Measurements from ENCODE around the gene CD151. TPM values are rescaled to one million over a fixed set of nuclear protein-coding genes. Genes with fewer than 3 reads are reported as not detected.

Gene CD151
- total and polyA plus RNA-seq, 4 donors: 31.6 to 264 (median 124) TPM

DNA sequence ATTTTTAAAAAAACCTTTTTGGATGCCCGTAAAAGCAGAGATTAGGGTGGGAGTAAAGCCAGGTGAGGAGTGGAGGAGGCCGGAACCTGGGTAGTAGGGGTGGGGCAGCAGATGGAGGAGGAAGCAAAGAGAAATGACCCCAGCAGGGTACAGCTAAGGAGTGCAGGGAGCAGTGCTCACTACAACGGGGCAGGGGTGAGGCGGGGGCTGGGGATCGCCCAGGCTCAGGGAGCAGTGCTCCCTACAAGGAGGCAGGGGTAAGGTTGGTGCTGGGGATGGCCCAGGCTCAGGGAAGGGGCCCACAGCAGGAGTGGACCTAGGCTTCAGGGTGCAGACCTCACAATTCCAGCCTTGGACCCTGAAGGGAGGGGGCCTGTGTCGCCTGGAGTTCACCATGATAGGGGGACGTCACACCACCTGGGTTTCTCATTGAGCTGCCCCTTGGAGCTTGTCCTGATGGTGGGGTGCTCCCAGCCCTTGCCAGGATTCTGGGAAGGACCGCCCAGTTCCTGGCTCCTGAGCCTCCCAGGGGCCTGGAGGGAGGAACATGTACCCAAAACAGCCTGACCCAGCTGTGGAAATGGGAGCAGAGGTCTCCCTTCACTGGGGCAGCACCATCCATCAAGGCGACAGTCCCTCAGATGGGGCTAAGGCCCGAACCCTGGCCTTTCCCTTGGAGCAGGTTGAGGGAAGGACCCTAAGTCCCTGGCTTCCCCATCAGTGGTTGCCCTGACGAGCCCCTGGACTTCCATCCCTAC is 16.9 kb upstream of the CD151 start:
- WGBS: 91% methylated on average over 11 of the region's 11 CpGs
- TF ChIP-seq, protein P1, sequence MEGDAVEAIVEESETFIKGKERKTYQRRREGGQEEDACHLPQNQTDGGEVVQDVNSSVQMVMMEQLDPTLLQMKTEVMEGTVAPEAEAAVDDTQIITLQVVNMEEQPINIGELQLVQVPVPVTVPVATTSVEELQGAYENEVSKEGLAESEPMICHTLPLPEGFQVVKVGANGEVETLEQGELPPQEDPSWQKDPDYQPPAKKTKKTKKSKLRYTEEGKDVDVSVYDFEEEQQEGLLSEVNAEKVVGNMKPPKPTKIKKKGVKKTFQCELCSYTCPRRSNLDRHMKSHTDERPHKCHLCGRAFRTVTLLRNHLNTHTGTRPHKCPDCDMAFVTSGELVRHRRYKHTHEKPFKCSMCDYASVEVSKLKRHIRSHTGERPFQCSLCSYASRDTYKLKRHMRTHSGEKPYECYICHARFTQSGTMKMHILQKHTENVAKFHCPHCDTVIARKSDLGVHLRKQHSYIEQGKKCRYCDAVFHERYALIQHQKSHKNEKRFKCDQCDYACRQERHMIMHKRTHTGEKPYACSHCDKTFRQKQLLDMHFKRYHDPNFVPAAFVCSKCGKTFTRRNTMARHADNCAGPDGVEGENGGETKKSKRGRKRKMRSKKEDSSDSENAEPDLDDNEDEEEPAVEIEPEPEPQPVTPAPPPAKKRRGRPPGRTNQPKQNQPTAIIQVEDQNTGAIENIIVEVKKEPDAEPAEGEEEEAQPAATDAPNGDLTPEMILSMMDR (IDR thresholded peaks at IDR 0.05; ENCODE audit: low read depth, low read length, missing input control): no peak
- no peak for TF ChIP-seq HNF4G (IDR thresholded peaks at IDR 0.05)
- DNase-seq (ENCODE audit: low spot score): no peak
- no peak overlapping the region for H3K9ac ChIP-seq (ENCODE audit: low read depth in 1 of 2, low read length in 2 of 2)
- no peak overlapping the region for H3K27ac ChIP-seq (ENCODE audit: low read depth in 1 of 2, low read length in 2 of 2)
- no peak overlapping the region for H3K4me3 ChIP-seq (ENCODE audit: low read depth in 1 of 3, low read length in 3 of 3)
- H3K9me3 ChIP-seq (ENCODE audit: control insufficient read depth in 4 of 4, low read length in 3 of 4): no peaks in the 10 kb centered on the region
- H3K36me3 ChIP-seq (ENCODE audit: control insufficient read depth in 4 of 4, insufficient read depth in 3 of 4, low read depth in 1 of 4, low read length in 3 of 4): peaks cover 5 to 23% (median 19%) of the 10 kb centered on the region in 4 donors
- H3K4me1 ChIP-seq (ENCODE audit: control insufficient read depth in 4 of 4, insufficient read depth in 4 of 4, low read length in 3 of 4): peaks cover 4 to 27% (median 19%) of the 10 kb centered on the region in 4 donors
- H3K27me3 ChIP-seq (ENCODE audit: control insufficient read depth in 4 of 4, insufficient read depth in 4 of 4, low read length in 3 of 4): no peaks in the 10 kb centered on the region

DNA sequence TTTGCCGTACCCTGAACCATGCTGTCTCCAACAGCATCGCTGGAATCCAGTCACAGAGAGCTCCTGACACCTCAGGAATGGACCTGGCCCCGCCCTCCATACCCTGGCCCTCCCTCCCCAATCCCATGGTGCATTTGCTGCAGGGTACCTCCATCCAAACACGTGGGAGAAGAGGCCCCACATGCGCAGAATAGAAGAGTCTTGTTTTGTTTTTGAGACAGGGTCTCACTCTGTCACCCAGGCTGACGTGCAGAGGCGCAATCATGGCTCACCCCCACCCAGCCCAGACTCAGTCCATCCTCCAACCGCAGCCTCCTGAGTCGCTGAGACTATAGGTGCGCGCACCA is 16.3 kb upstream of the CD151 start:
- peaks cover 3 to 23% (median 18%) of the 10 kb centered on the region in 4 donors for H3K36me3 ChIP-seq (ENCODE audit: control insufficient read depth in 4 of 4, insufficient read depth in 3 of 4, low read depth in 1 of 4, low read length in 3 of 4)

More for the DNA sequence above, 16.3 kb upstream of the CD151 start:
- Histone ChIP-seq H3K27me3 (ENCODE audit: control insufficient read depth in 4 of 4, insufficient read depth in 4 of 4, low read length in 3 of 4) (no peaks in the 10 kb centered on the region), H3K4me3 (ENCODE audit: low read depth in 1 of 3, low read length in 3 of 3) (no peak overlapping the region), H3K27ac (ENCODE audit: low read depth in 1 of 2, low read length in 2 of 2) (no peak overlapping the region), H3K9me3 (ENCODE audit: control insufficient read depth in 4 of 4, low read length in 3 of 4) (no peaks in the 10 kb centered on the region), H3K9ac (ENCODE audit: low read depth in 1 of 2, low read length in 2 of 2) (no peak overlapping the region), H3K4me1 (ENCODE audit: control insufficient read depth in 4 of 4, insufficient read depth in 4 of 4, low read length in 3 of 4) (peaks cover 4 to 27% (median 18%) of the 10 kb centered on the region in 4 donors)
- WGBS: 84% methylated on average over 11 of the region's 11 CpGs
- no peak for DNase-seq (ENCODE audit: low spot score)
- TF ChIP-seq, protein P2, sequence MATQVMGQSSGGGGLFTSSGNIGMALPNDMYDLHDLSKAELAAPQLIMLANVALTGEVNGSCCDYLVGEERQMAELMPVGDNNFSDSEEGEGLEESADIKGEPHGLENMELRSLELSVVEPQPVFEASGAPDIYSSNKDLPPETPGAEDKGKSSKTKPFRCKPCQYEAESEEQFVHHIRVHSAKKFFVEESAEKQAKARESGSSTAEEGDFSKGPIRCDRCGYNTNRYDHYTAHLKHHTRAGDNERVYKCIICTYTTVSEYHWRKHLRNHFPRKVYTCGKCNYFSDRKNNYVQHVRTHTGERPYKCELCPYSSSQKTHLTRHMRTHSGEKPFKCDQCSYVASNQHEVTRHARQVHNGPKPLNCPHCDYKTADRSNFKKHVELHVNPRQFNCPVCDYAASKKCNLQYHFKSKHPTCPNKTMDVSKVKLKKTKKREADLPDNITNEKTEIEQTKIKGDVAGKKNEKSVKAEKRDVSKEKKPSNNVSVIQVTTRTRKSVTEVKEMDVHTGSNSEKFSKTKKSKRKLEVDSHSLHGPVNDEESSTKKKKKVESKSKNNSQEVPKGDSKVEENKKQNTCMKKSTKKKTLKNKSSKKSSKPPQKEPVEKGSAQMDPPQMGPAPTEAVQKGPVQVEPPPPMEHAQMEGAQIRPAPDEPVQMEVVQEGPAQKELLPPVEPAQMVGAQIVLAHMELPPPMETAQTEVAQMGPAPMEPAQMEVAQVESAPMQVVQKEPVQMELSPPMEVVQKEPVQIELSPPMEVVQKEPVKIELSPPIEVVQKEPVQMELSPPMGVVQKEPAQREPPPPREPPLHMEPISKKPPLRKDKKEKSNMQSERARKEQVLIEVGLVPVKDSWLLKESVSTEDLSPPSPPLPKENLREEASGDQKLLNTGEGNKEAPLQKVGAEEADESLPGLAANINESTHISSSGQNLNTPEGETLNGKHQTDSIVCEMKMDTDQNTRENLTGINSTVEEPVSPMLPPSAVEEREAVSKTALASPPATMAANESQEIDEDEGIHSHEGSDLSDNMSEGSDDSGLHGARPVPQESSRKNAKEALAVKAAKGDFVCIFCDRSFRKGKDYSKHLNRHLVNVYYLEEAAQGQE (IDR thresholded peaks at IDR 0.05): no peak
- TF ChIP-seq, protein P3, sequence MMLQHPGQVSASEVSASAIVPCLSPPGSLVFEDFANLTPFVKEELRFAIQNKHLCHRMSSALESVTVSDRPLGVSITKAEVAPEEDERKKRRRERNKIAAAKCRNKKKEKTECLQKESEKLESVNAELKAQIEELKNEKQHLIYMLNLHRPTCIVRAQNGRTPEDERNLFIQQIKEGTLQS (IDR thresholded peaks at IDR 0.05): no peak
- TF ChIP-seq HNF4G (IDR thresholded peaks at IDR 0.05) (no peak), RAD21 (IDR thresholded peaks at IDR 0.05) (no peak), FOXA1 (IDR thresholded peaks at IDR 0.05) (no peak), GABPA (IDR thresholded peaks at IDR 0.05 in 1 of 2, conservative IDR thresholded peaks at IDR 0.05 in 1 of 2) (no peak)
- TF ChIP-seq, protein P4, sequence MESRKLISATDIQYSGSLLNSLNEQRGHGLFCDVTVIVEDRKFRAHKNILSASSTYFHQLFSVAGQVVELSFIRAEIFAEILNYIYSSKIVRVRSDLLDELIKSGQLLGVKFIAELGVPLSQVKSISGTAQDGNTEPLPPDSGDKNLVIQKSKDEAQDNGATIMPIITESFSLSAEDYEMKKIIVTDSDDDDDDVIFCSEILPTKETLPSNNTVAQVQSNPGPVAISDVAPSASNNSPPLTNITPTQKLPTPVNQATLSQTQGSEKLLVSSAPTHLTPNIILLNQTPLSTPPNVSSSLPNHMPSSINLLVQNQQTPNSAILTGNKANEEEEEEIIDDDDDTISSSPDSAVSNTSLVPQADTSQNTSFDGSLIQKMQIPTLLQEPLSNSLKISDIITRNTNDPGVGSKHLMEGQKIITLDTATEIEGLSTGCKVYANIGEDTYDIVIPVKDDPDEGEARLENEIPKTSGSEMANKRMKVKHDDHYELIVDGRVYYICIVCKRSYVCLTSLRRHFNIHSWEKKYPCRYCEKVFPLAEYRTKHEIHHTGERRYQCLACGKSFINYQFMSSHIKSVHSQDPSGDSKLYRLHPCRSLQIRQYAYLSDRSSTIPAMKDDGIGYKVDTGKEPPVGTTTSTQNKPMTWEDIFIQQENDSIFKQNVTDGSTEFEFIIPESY (IDR thresholded peaks at IDR 0.05): no peak

Data from liver (tissue), 9 donors.